GM12878 (cell line): ENCODE results near the gene FOXA1. TPM values are rescaled to one million over a fixed set of nuclear protein-coding genes. Genes with fewer than 3 reads are reported as not detected.

Source experiments
- ATAC-seq: fragments of 200-7000 bp; cut with Tn5 transposase; 3 replicates; pipeline ENCODE4 v1.9.1; 2020; ENCODE audit warnings: mild to moderate bottlenecking, moderate library complexity
- BruUV-seq: library from RNA; stranded (reverse); fragments of 400-500 nt; replicated peaks from 2 replicates; lab custom pipeline; 2021; lab: Mats Ljungman, UMichigan
- CTCF ChIA-PET: fragments of 300-600 bp; sonication (Branson Sonifier 250); formaldehyde crosslinking; extraction: SDS; loops from one replicate; lab custom pipeline; 2021; ENCODE audit warnings: inconsistent platforms; lab: Yijun Ruan, JAX
- POLR2A ChIA-PET: fragments of 350-600 bp; formaldehyde crosslinking; extraction: SDS; loops from one replicate; lab custom pipeline; 2021; ENCODE audit warnings: inconsistent platforms; lab: Charles Lee
- RAD21 ChIA-PET: fragments of 300-600 bp; sonication (Branson Sonifier 250); formaldehyde crosslinking; loops from one replicate; lab custom pipeline; 2023; ENCODE audit warnings: antibody characterized with exemption; ENCODE audit not compliant: unreplicated experiment; lab: Charles Lee
- SMC1A ChIA-PET: fragments of 300-600 bp; sonication (Branson Sonifier 250); formaldehyde crosslinking; loops from one replicate; lab custom pipeline; 2023; ENCODE audit not compliant: unreplicated experiment, uncharacterized antibody; lab: Charles Lee
- DNase-seq: peaks from one replicate; pipeline ENCODE4 v3.0.0-alpha.2; 2011; ENCODE audit warnings: low read depth, low spot score
- FAIRE-seq: peaks from 3 replicates; lab custom pipeline; 2011; peaks lifted over from hg19 to GRCh38; lab: Jason Lieb, UNC
- H2AFZ ChIP-seq: 2 replicates; pipeline ENCODE4 v1.6.0; 2011; ENCODE audit warnings: low read depth, low read length, control low read depth; ENCODE audit not compliant: control insufficient read depth
- H3K27ac ChIP-seq: 2 replicates; pipeline ENCODE4 v1.5.1; 2011; ENCODE audit warnings: control low read depth; ENCODE audit not compliant: control insufficient read depth, insufficient read depth
- H3K27me3 ChIP-seq, 2 experiments: replicated peaks in 1 of 2; 2 replicates each; pipeline versions ENCODE4 v1.6.0 to v1.6.1; 2011; ENCODE audit warnings: low read length in 1 of 2; ENCODE audit not compliant: control insufficient read depth in 2 of 2, insufficient read depth in 2 of 2
- H3K36me3 ChIP-seq, 2 experiments: 2 replicates each; pipeline ENCODE4 v1.5.1; 2011; ENCODE audit warnings: low read length in 1 of 2; ENCODE audit not compliant: control insufficient read depth in 2 of 2, insufficient read depth in 2 of 2
- H3K4me1 ChIP-seq: 2 replicates; pipeline ENCODE4 v1.6.1; 2011; ENCODE audit warnings: mild to moderate bottlenecking, low read length, moderate library complexity, mixed read lengths; ENCODE audit not compliant: control insufficient read depth, insufficient read depth
- H3K4me2 ChIP-seq: 2 replicates; pipeline ENCODE4 v1.6.0; 2011; ENCODE audit warnings: control low read depth; ENCODE audit not compliant: control insufficient read depth, insufficient read depth
- H3K4me3 ChIP-seq: fragments of 200-600 bp; sonication (generic); 2 replicates; pipeline ENCODE4 v1.5.1; 2016
- H3K79me2 ChIP-seq: 2 replicates; pipeline ENCODE4 v1.6.0; 2011; ENCODE audit warnings: low read length; ENCODE audit not compliant: control insufficient read depth, insufficient read depth
- H3K9ac ChIP-seq: 2 replicates; pipeline ENCODE4 v1.8.0; 2011; ENCODE audit warnings: low read length, control low read depth, mixed read lengths; ENCODE audit not compliant: control insufficient read depth, insufficient read depth
- H3K9me3 ChIP-seq: replicated peaks from 3 replicates; pipeline ENCODE4 v1.5.1; 2011; ENCODE audit warnings: mild to moderate bottlenecking, low read length; ENCODE audit not compliant: control insufficient read depth, insufficient read depth
- H4K20me1 ChIP-seq: 2 replicates; pipeline ENCODE4 v1.6.0; 2011; ENCODE audit not compliant: control insufficient read depth, insufficient read depth
- CHD1 ChIP-seq: IDR thresholded peaks from 2 replicates; pipeline ENCODE4 v1.6.1; 2012; ENCODE audit warnings: low read depth, low read length, improper control_type of control experiment
- CHD2 ChIP-seq: IDR thresholded peaks from 2 replicates; pipeline ENCODE4 v1.6.1; 2011; ENCODE audit warnings: low read depth, low read length, improper control_type of control experiment, borderline replicate concordance
- CTCF ChIP-seq, 3 experiments: IDR thresholded peaks in 2 of 3; conservative IDR thresholded peaks in 1 of 3; 2 replicates each; pipeline ENCODE4 v1.5.1; 2011; ENCODE audit warnings: low read depth in 3 of 3, low read length in 3 of 3, mild to moderate bottlenecking in 3 of 3, control low read depth in 2 of 3, moderate library complexity in 2 of 3, inconsistent platforms in 1 of 3, mixed read lengths in 1 of 3; ENCODE audit not compliant: control insufficient read depth in 2 of 3, insufficient read depth in 1 of 3; ENCODE audit errors: extremely low read depth in 1 of 3
- DPF2 ChIP-seq: fragments of 450-650 bp; IDR thresholded peaks from 2 replicates; pipeline ENCODE4 v1.6.1; 2017; ENCODE audit warnings: mild to moderate bottlenecking
- E2F4 ChIP-seq: IDR thresholded peaks from 2 replicates; pipeline ENCODE4 v1.6.1; 2012; ENCODE audit warnings: low read depth, low read length, improper control_type of control experiment
- FOS ChIP-seq: IDR thresholded peaks from 3 replicates; pipeline ENCODE4 v1.6.1; 2011; ENCODE audit warnings: borderline replicate concordance; ENCODE audit not compliant: insufficient read length; ENCODE audit errors: extremely low read depth
- GATAD2B ChIP-seq: fragments of 450-650 bp; conservative IDR thresholded peaks from 2 replicates; pipeline ENCODE4 v1.6.1; 2017; ENCODE audit warnings: low read depth, mild to moderate bottlenecking, moderate library complexity
- IRF4 ChIP-seq: IDR thresholded peaks from 2 replicates; pipeline ENCODE4 v1.6.1; 2011; ENCODE audit warnings: low read depth, low read length
- JUNB ChIP-seq: IDR thresholded peaks from 2 replicates; pipeline ENCODE4 v1.6.1; 2016; ENCODE audit warnings: antibody characterized with exemption, mild to moderate bottlenecking
- MEF2B ChIP-seq: fragments of 450-650 bp; IDR thresholded peaks from 2 replicates; pipeline ENCODE4 v1.6.1; 2018; ENCODE audit warnings: mild to moderate bottlenecking, moderate library complexity; ENCODE audit not compliant: partially characterized antibody, poor library complexity, severe bottlenecking
- MTA3 ChIP-seq: IDR thresholded peaks from 2 replicates; pipeline ENCODE4 v1.6.1; 2012; ENCODE audit warnings: low read length, inconsistent platforms, borderline replicate concordance
- PAX8 ChIP-seq: fragments of 450-650 bp; IDR thresholded peaks from 2 replicates; pipeline ENCODE4 v1.6.1; 2017; ENCODE audit warnings: mild to moderate bottlenecking, moderate library complexity
- RAD21 ChIP-seq: IDR thresholded peaks from 2 replicates; pipeline ENCODE4 v1.6.1; 2011; ENCODE audit warnings: mild to moderate bottlenecking, low read depth, low read length, moderate library complexity; ENCODE audit not compliant: insufficient read depth
- RUNX3 ChIP-seq: IDR thresholded peaks from 2 replicates; pipeline ENCODE4 v1.6.1; 2012; ENCODE audit warnings: low read length, inconsistent platforms
- SIN3A ChIP-seq: IDR thresholded peaks from 2 replicates; pipeline ENCODE4 v1.6.1; 2012; ENCODE audit warnings: low read depth, low read length, improper control_type of control experiment
- TAF1 ChIP-seq: IDR thresholded peaks from 2 replicates; pipeline ENCODE4 v1.6.1; 2011; ENCODE audit warnings: mild to moderate bottlenecking, low read depth, low read length, borderline replicate concordance
- TCF12 ChIP-seq: IDR thresholded peaks from 2 replicates; pipeline ENCODE4 v1.6.1; 2011; ENCODE audit warnings: low read depth, mild to moderate bottlenecking, low read length
- ZNF384 ChIP-seq: IDR thresholded peaks from 2 replicates; pipeline ENCODE4 v1.6.1; 2012; ENCODE audit warnings: low read depth, mild to moderate bottlenecking, low read length, improper control_type of control experiment, borderline replicate concordance
- WGBS: methylation state at CpG from one replicate; pipeline ENCODE4 v1.1.6; 2016; ENCODE audit warnings: low lambda C conversion rate; ENCODE audit not compliant: insufficient replicate concordance, insufficient coverage; ENCODE audit errors: missing lambda C conversion rate; 5-methylcytosine and 5-hydroxymethylcytosine counted together
- in situ Hi-C: fragments of 300-500 bp; cut with MboI; formaldehyde crosslinking; loops from 9 replicates; pipeline ENCODE4 v1.14.3; 2018; ENCODE audit warnings: mixed read lengths
- intact Hi-C: fragments of 100-400 bp; cut with micrococcal nuclease; formaldehyde crosslinking; loops from one replicate; pipeline ENCODE4 v1.14.2; 2022; ENCODE audit not compliant: unreplicated experiment
- polyA plus RNA-seq, 11 experiments: library from polyadenylated mRNA; depleted of rRNA in 4 of 11; unstranded in 6 of 11; stranded (reverse) in 5 of 11; fragments of >200 nt; fragmentation: Nextera tagmentation in 4 of 11; fragmentation: Illumina TruSeq in 1 of 11; extraction: Ambion mirVana in 4 of 11; extraction: Trizol in 1 of 11; gene quantifications; 1 replicate in 1 of 11; 2 replicates in 10 of 11; pipeline versions ENCODE4 v1.2.1 to v1.2.3, GENCODE V29; 2011 to 2016; ENCODE audit warnings: inconsistent platforms in 2 of 11, missing spikeins in 2 of 11, low read depth in 1 of 11
- total RNA-seq, 4 experiments: library from RNA; depleted of rRNA in 3 of 4; stranded (reverse); fragments of >200 nt in 3 of 4; fragmentation: Illumina TruSeq in 1 of 4; extraction: Trizol in 1 of 4; gene quantifications; 2 replicates each; pipeline versions ENCODE4 v1.2.1 to v1.2.3, GENCODE V29; 2013 to 2021

The FOXA1 gene
- total and polyA plus RNA-seq, 10 of the 15 experiments (the other 5 are each of a cell fraction or from before 2014, with no cell fraction given), result 0.03 to 0.18 (median 0.06) TPM; not detected in 7

- no peak for TF ChIP-seq PAX8
- no peak for TF ChIP-seq MEF2B
- no peak for TF ChIP-seq SIN3A
- TF ChIP-seq TAF1, result no peak
- no peak for TF ChIP-seq ZNF384
- no peak for TF ChIP-seq E2F4
- no peak for TF ChIP-seq IRF4
- TF ChIP-seq, all 136 proteins: peak for 0
These were observed 966 bp upstream of the FOXA1 start (continued) for GRCh38 chr14:37595809-37596621.

GRCh38 chr14:37594238-37594970, 645 bp downstream of the FOXA1 start:
- H2AFZ ChIP-seq, result no peak overlapping the region
- no peak for TF ChIP-seq TCF12
- no peak for TF ChIP-seq GATAD2B
- TF ChIP-seq FOS, result no peak
- TF ChIP-seq RUNX3, result no peak
- TF ChIP-seq CHD1, result no peak
- TF ChIP-seq DPF2, result no peak
- TF ChIP-seq RAD21, result 0 out of 2 replicates have a peak, but pooled peaks have one; percentile 18
- no peak for TF ChIP-seq JUNB
- peak in 2 of 3 experiments; percentile 15 to 26; a peak in 2 of 6 replicates for TF ChIP-seq CTCF (IDR thresholded peaks at IDR 0.05 in 2 of 3, conservative IDR thresholded peaks at IDR 0.05 in 1 of 3; ENCODE audit: control insufficient read depth in 2 of 3, extremely low read depth in 1 of 3, insufficient read depth in 1 of 3, low read depth in 3 of 3, low read length in 3 of 3)
- TF ChIP-seq MTA3, result no peak
- TF ChIP-seq CHD2, result no peak
- H3K27ac ChIP-seq, result no peak overlapping the region
- H3K4me1 ChIP-seq, result no peaks in the 10 kb centered on the region
- DNase-seq, result no peak
- H3K9me3 ChIP-seq, result no peaks in the 10 kb centered on the region; the same call in 2 of the 3 replicates
- no TSS peak for BruUV-seq
- CTCF ChIA-PET, result no interaction called here
- POLR2A ChIA-PET, result no interaction called here
- no peak for FAIRE-seq
- in situ Hi-C loops, result no loop called here
- intact Hi-C loops, result no loop called here
- no peak for ATAC-seq
- H4K20me1 ChIP-seq, result no peaks in the 10 kb centered on the region
- 38% methylated on average over 49 of the region's 56 CpGs for WGBS
- H3K27me3 ChIP-seq, result no peaks in the 10 kb centered on the region; a peak in 1 of 4 replicates
- H3K79me2 ChIP-seq, result no peaks in the 10 kb centered on the region
- SMC1A ChIA-PET, result no interaction called here
- H3K4me3 ChIP-seq, result no peak overlapping the region
- no peak overlapping the region for H3K4me2 ChIP-seq
- RAD21 ChIA-PET, result no interaction called here
- H3K36me3 ChIP-seq, result no peaks in the 10 kb centered on the region
- no peak overlapping the region for H3K9ac ChIP-seq
